Fibroblast of skin of back (primary cell): Measurements from ENCODE around the gene TXLNA.

Experiments
- DNase-seq: peaks from one replicate; pipeline ENCODE4 v3.0.0-alpha.2; 2013

TXLNA gene

DNA sequence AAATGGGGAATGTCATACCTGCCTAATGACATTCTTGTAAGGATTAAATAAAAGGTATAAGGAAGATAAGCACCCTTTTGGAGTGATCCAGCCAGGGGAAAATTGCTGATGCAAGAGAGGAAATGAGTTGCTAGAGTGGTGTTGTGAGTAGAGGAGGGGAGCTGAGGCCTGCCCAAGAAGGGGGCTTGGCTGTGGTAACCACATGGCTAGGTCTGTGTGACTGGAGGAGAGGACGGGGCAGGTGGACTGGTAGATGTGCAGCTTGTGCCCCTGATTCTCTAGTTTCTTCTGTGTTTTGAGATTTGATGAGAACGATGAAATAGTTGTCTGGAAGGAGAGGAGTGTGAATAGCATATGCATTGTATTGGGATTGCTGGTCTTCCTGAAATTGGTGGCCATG lies 6.6 kb downstream of the TXLNA start:
- DNase-seq, result no peak

DNA sequence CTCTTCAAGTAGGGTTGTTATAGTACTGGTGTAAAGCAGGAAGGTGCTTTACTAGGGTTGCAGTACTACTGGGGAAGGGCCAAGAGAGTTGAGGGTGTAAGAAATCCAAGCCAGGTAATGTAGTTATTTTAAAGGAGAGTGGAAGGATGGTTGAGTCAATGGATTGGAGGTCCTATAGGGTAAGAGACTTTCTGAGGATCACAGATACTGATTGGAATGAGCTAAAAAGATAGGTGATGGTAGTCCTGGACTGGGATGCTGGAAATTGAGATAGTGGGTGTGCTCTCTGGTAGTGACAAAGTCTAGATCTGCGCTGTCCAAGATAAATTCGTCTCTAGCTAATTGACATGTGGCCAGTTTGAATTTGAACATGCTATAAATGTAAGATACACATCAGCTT lies 7.0 kb downstream of the TXLNA start:
- DNase-seq, result no peak

DNA sequence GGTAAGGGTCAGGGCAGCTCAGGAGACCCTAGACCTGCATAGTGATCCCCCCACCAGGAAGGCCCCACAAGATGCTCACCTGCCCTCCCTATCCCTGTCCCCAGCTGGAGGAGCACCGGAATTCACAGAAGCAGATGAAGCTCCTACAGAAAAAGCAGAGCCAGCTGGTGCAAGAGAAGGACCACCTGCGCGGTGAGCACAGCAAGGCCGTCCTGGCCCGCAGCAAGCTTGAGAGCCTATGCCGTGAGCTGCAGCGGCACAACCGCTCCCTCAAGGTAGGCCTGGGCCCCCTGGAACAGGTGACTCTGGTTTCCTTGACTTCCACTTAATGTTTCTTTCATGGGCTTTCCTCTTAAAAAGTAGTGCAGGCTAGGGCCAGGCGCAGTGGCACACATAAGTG lies 8.4 kb downstream of the TXLNA start:
- DNase-seq, result no peak

- DNase-seq, result no peak
Observed at GRCh38 chr1:32192220-32192948, 12.9 kb downstream of the TXLNA start.

GRCh38 chr1:32194984-32195383 lies 15.5 kb downstream of the TXLNA start:
- DNase-seq, result no peak

DNA sequence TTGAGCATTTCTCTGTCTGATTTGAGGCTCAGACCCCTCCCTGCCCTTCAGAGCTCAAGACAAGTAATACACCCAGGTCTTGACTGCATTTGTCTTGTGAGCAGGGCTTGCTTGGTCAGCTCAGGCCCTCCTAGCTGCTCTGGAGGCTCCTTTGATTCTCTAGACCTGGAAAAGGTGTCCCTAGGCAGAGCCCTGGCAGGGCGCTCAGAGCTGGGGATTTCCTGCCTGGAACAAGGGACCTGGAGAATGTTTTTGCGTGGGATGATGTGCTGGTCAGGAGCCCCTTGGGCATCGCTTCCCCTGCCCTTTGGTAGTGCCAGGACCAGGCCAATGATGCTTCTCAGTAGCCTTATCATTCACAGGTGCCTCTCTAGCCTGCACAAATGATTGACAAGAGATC lies 16.1 kb downstream of the TXLNA start:
- no peak for DNase-seq

DNA sequence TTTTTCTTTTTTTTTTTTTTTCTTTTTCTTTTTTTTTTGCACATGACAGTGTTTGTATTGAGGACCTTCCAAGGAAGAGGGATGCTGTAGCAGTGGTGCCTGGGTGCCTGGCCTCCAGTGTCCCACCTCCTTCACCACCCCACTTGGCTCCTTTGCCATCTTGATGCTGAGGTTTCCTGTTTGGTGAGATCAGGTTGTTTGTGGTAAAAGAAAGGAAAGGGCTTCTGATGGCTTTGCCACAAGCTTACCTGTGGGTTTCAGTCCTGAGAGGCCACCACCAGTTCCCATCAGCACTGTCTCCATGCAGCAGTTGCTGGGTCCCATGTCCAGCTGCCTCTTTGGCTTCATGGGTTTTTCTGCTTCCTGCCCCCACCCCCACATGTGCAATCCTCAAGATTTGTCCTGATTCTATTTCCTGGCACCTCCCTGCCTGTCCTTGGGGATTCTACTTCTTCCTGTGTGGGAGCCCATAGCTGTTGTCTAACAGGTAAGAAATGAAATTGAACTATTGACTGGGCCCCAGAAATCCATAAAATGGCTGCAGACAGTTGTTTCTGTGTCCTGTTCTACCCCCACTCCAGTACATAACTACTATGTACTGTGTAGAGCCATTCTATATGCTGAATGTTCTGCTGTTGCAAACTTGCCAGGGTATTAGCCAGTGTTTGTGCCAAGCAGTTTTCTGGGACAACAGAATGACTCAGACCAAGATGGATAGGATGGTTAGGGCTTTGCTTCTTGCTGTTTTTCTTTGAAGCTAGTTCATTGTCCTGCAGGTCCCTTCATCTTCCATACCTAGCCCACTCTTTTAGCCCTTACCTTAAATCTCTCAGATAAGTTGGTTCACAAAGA lies 16.7 kb downstream of the TXLNA start:
- no peak for DNase-seq

- DNase-seq, result no peak
Observed at GRCh38 chr1:32197074-32197473, 17.6 kb downstream of the TXLNA start.

DNA sequence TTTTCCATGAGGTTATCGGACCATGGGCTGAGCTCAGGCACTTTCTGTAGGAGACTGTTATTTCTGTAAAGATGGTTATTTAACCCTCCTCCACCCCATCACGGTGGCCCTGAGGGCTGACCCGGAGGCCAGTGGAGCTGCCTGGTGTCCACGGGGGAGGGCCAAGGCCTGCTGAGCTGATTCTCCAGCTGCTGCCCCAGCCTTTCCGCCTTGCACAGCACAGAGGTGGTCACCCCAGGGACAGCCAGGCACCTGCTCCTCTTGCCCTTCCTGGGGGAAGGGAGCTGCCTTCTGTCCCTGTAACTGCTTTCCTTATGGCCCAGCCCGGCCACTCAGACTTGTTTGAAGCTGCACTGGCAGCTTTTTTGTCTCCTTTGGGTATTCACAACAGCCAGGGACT lies 18.4 kb downstream of the TXLNA start:
- no peak for DNase-seq

DNA sequence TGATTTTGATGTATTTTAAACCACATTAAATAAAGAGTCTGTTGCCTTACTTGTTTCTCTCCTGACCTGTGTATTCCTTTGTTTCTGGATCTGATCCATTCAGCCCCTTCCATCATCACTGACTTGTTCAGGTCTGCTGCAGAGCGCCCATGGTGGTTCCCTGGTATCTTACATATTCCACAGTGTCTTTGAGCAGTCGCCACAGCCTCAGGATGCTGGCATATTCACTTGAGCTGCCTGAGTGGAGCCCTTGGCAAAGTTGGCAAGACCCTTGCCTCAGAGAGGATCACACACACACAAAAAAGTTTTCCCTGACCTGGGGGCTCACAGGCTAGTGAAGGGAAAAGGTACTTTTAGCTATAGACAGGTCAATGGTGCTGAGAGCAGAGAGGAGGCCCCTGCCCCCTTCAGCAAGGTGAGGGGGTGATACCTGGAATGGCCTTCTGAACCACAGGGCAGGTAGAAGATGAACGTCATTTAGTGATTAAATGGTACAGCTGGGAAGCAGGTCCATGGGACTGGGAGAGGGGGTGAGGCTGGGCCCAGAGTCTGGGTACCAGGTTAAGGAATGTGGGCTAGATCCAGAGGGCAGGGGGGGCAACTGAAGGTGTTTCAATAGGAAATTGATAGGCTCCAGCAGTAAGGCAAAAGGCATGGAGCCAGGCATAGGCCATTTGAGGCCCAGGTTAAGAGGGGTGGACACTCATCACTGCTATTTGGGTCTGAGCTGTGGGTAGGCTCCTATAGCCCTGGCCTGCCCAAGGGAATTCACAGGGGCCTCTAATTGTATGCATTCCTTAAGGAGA lies 19.0 kb downstream of the TXLNA start:
- no peak for DNase-seq

- DNase-seq, result no peak
Observed at GRCh38 chr1:32199043-32199716, 19.7 kb downstream of the TXLNA start.

GRCh38 chr1:32199717-32200072 lies 20.2 kb downstream of the TXLNA start:
- no peak for DNase-seq

GRCh38 chr1:32200226-32201010 lies 20.9 kb downstream of the TXLNA start, which contains the start of gene CCDC28B:
Gene CCDC28B (plus strand): TSS chr1:32200595. CDS start chr1:32201936, 1,341 bp downstream.
- peak; percentile 75 for DNase-seq

DNA sequence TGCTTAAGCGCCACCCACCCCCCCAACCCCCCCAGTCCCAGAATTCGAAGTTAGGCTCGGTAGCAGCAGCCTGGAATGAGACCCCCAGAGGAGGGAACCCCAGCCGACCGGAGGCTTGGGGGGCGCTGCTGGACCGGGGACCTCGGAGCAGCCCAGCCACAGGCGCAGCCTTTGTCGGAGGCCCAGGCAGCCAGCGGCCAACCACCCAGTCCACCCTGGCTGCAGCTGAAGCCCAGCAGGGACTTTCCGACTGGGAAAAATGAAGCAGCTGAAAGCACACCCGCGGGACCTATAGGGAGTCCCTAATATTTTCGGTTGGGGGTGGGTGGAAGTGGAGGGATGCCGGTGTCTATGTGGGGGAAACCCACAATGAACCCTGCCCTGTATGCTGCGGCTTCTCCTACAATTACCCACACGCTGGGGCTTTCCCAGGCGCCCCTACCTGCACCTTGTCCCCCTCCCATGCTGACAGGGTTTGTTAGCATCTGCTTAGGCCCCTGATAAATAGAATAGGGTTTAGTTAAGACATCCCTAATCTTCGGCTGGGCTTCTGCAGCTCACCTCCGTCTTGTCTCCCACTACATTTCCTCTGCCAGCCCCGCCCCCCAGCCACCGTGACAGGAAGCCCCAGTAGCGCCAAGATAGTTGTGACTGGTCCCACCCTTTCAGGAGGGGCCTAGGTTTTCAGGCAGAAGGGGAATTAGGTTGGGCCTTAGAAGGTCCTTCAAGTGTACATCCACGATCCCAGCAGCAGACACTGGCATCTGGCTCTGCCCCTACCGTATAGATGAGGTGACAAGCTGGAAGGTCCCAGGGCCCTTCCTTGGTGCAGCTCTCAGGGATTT lies 21.8 kb downstream of the TXLNA start:
- DNase-seq, result peak; percentile 62

DNA sequence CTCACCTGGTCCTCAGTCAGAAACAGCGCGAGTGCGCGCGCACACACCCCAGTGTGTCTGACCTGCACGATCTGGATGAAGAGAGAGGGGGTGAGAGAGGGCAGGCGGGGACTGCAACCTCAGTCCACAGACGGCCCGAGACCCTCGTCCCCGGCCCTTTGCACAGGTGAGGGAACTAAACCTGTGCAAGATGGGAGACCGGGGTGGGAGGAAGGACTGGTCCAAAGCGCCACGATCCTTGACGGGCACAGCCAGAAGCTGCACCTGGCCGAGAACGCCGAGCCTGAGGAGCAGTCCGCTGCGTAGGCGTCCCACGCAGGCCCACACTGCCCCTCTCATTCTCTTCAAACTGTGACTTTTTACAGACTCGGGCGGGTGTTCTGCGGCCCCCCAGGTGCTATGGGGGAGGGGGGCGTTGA lies 25.5 kb downstream of the TXLNA start:
- no peak for DNase-seq

GRCh38 chr1:32205401-32206370 lies 26.2 kb downstream of the TXLNA start, which contains the start of gene IQCC:
Gene IQCC (plus strand): TSS chr1:32205671. CDS start chr1:32205682, 11 bp downstream.
- DNase-seq, result peak; percentile 81

DNA sequence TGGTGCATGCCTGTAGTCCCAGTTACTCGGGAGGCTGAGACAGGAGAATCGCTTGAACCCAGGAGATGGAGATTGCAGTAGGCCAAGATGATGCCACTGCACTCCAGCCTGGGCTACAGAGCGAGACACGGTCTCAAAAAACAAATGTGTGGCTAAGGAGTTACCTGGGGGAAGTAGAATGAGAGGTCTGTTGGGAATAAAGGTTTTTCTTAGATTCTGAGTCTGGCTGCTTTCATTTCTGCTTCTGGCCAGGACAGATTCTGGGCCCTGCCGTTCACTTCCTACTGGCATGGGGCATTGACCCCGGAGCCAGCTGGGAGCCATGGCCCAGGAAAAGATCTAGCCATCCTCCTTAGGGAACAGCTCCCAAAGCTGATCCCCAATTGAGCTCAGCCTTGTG lies 29.0 kb downstream of the TXLNA start:
- no peak for DNase-seq

GRCh38 chr1:32208891-32209328 lies 29.4 kb downstream of the TXLNA start, which contains the start of gene DCDC2B:
Gene DCDC2B (plus strand): TSS chr1:32209089. CDS start chr1:32209094, 5 bp downstream.
- DNase-seq, result peak; percentile 28
